NCI-H2081 (cell line): ENCODE data around the gene RIPOR3.

Source experiments
- DNase-seq, 2 experiments: peaks; one replicate each; lab custom pipeline; 2025; lab: John Stamatoyannopoulos, UW

Gene RIPOR3

GRCh38 chr20:50589548-50590347 is 101.6 kb downstream of the RIPOR3 start:
- no peak for DNase-seq

- DNase-seq, result peak; percentile 29 to 34
Measured at GRCh38 chr20:50588034-50588736, 103.2 kb downstream of the RIPOR3 start.

- no peak for DNase-seq
Measured at GRCh38 chr20:50587291-50587961, 103.9 kb downstream of the RIPOR3 start.

- no peak for DNase-seq
Measured at GRCh38 chr20:50586531-50587232, 104.7 kb downstream of the RIPOR3 start.

- no peak for DNase-seq
Measured at GRCh38 chr20:50585678-50586077, 105.7 kb downstream of the RIPOR3 start.

- DNase-seq, result no peak
Measured at GRCh38 chr20:50585214-50585613, 106.1 kb downstream of the RIPOR3 start.

GRCh38 chr20:50584687-50585086 is 106.7 kb downstream of the RIPOR3 start:
- no peak for DNase-seq

- DNase-seq, result no peak
Measured at GRCh38 chr20:50583442-50584150, 107.7 kb downstream of the RIPOR3 start.

GRCh38 chr20:50582591-50583234 is 108.6 kb downstream of the RIPOR3 start:
- DNase-seq, result no peak

- DNase-seq, result no peak
Measured at GRCh38 chr20:50582092-50582491, 109.2 kb downstream of the RIPOR3 start.

- no peak for DNase-seq
Measured at GRCh38 chr20:50580842-50581544, 110.3 kb downstream of the RIPOR3 start.

GRCh38 chr20:50580016-50580747 is 111.2 kb downstream of the RIPOR3 start:
- peak; percentile 23 to 26 for DNase-seq

- no peak for DNase-seq
Measured at GRCh38 chr20:50579511-50579910, 111.8 kb downstream of the RIPOR3 start.

GRCh38 chr20:50578778-50579165 is 112.6 kb downstream of the RIPOR3 start:
- DNase-seq, result no peak

GRCh38 chr20:50578061-50578777 is 113.1 kb downstream of the RIPOR3 start:
- DNase-seq, result no peak

GRCh38 chr20:50577175-50578018 is 113.9 kb downstream of the RIPOR3 start:
- DNase-seq, result peak; percentile 38 to 65

GRCh38 chr20:50575865-50576720 is 115.2 kb downstream of the RIPOR3 start:
- peak; percentile 6 to 10 for DNase-seq
